ENCODE results near the gene ANLN. TPM values are rescaled to one million over a fixed set of nuclear protein-coding genes. Genes with fewer than 3 reads are reported as not detected.
"Not testable (repeated sequence)": the region's sequence is repeated elsewhere in the genome, so short reads cannot be mapped to it uniquely, and the experiment has no call there.

The ANLN gene
- polyA plus RNA-seq, 3 donors = 0.12 to 1.1 (median 0.25) TPM

DNA sequence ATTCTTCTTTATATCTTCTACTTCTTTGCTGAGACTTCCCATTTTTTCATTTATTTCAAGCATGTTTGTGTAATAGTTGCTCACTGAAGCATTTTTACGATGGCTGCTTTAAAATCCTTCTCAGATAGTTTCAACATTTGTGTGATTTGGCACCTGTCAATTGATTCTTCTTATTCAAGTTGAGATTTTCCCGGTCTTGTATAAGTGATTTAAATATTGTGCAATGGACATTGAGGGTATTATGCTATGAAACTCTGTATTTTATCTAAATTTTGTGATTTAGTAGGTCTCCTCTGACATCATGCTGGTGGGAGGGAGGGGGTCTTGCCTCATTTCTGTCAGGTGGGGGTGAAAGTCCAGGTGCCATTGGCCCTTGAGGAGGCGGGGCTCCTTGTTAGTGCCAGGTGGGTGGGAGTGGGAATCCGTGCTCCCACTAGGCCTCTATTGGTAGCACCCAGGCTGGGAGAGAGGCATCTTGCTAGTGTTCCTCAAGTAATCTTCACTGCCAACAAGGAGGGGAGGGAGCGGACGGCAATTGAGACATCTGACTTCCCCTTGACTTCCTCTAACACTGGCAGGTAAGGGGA, 73.0 kb downstream of the ANLN start:
- peaks cover 0 to 15% (median 9%) of the 10 kb centered on the region in 7 donors for H3K9me3 Mint-ChIP-seq
- no peak for DNase-seq
- peaks cover 4% of the 10 kb centered on the region for H3K4me1 Mint-ChIP-seq
- Histone ChIP-seq H2AFZ (ENCODE audit: insufficient read depth, low read depth, low read length, poor library complexity, severe bottlenecking) (no peak overlapping the region), H3K27ac (ENCODE audit: low read depth in 1 of 2, low read length in 2 of 2) (no peak overlapping the region), H3K36me3 (replicated peaks in 1 of 2; ENCODE audit: control insufficient read depth in 1 of 2, insufficient read depth in 2 of 2, low read length in 2 of 2) (no peaks in the 10 kb centered on the region), H3K4me1 (ENCODE audit: control insufficient read depth in 1 of 2, insufficient read depth in 2 of 2, low read length in 2 of 2) (no peaks in the 10 kb centered on the region), H3K79me2 (ENCODE audit: insufficient read depth, low read length) (no peaks in the 10 kb centered on the region), H3K4me2 (replicated peaks; ENCODE audit: extremely low read depth, low read length, poor library complexity, severe bottlenecking) (no peak overlapping the region), H3K9ac (ENCODE audit: insufficient read depth, low read length, poor library complexity, severe bottlenecking) (no peak overlapping the region), H3K4me3 (replicated peaks in 1 of 3; ENCODE audit: low read depth in 2 of 3, low read length in 3 of 3) (no peak overlapping the region), H3K27me3 (ENCODE audit: control insufficient read depth in 2 of 2, insufficient read depth in 2 of 2, low read length in 2 of 2) (no peaks in the 10 kb centered on the region), H3K9me3 (replicated peaks in 1 of 2; ENCODE audit: control insufficient read depth in 1 of 2, insufficient read depth in 1 of 2, low read length in 2 of 2) (no peaks in the 10 kb centered on the region), H4K20me1 (ENCODE audit: insufficient read depth, low read length) (no peaks in the 10 kb centered on the region)
- H3K4me3 Mint-ChIP-seq = no peak overlapping the region
- H3K36me3 Mint-ChIP-seq = no peaks in the 10 kb centered on the region
- TF ChIP-seq, protein P1, sequence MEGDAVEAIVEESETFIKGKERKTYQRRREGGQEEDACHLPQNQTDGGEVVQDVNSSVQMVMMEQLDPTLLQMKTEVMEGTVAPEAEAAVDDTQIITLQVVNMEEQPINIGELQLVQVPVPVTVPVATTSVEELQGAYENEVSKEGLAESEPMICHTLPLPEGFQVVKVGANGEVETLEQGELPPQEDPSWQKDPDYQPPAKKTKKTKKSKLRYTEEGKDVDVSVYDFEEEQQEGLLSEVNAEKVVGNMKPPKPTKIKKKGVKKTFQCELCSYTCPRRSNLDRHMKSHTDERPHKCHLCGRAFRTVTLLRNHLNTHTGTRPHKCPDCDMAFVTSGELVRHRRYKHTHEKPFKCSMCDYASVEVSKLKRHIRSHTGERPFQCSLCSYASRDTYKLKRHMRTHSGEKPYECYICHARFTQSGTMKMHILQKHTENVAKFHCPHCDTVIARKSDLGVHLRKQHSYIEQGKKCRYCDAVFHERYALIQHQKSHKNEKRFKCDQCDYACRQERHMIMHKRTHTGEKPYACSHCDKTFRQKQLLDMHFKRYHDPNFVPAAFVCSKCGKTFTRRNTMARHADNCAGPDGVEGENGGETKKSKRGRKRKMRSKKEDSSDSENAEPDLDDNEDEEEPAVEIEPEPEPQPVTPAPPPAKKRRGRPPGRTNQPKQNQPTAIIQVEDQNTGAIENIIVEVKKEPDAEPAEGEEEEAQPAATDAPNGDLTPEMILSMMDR (IDR thresholded peaks at IDR 0.05) = no peak
- no peak overlapping the region for H3K27ac Mint-ChIP-seq
- intact Hi-C loops (cut with micrococcal nuclease) = no loop called here
- 100% methylated on average over 1 of the region's 6 CpGs for WGBS (ENCODE audit: insufficient coverage)
- H3K27me3 Mint-ChIP-seq (ENCODE audit: low read depth in 3 of 3) = peaks cover 0 to 4% (median 3%) of the 10 kb centered on the region in 3 donors

DNA sequence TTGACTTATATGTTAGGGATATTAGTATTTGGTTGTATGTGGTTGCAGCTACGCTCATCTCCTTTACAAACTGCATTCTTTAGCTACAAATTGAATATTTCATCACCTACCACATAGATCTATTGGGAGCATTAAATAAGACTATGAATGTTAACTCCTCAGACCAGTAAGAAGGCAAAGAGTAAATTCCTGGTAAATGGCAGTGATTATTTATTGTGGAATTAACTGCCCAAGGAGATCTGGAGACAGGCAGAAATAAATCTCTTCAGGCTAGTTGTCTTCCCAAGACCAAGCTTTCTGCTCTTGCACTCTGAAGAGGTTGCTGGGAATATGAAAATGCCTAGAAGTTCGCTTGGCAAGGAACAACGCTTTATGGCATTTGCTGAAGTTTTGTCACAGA, 74.6 kb downstream of the ANLN start:
- peaks cover 2 to 4% (median 3%) of the 10 kb centered on the region in 3 donors for H3K27me3 Mint-ChIP-seq (ENCODE audit: low read depth in 3 of 3)
- Histone ChIP-seq H2AFZ (ENCODE audit: insufficient read depth, low read depth, low read length, poor library complexity, severe bottlenecking) (no peak overlapping the region), H4K20me1 (ENCODE audit: insufficient read depth, low read length) (no peaks in the 10 kb centered on the region), H3K27me3 (ENCODE audit: control insufficient read depth in 2 of 2, insufficient read depth in 2 of 2, low read length in 2 of 2) (no peaks in the 10 kb centered on the region), H3K4me3 (replicated peaks in 1 of 3; ENCODE audit: low read depth in 2 of 3, low read length in 3 of 3) (no peak overlapping the region), H3K79me2 (ENCODE audit: insufficient read depth, low read length) (no peaks in the 10 kb centered on the region), H3K4me2 (replicated peaks; ENCODE audit: extremely low read depth, low read length, poor library complexity, severe bottlenecking) (no peak overlapping the region), H3K9me3 (replicated peaks in 1 of 2; ENCODE audit: control insufficient read depth in 1 of 2, insufficient read depth in 1 of 2, low read length in 2 of 2) (no peaks in the 10 kb centered on the region), H3K9ac (ENCODE audit: insufficient read depth, low read length, poor library complexity, severe bottlenecking) (no peak overlapping the region), H3K4me1 (ENCODE audit: control insufficient read depth in 1 of 2, insufficient read depth in 2 of 2, low read length in 2 of 2) (no peaks in the 10 kb centered on the region), H3K27ac (ENCODE audit: low read depth in 1 of 2, low read length in 2 of 2) (no peak overlapping the region), H3K36me3 (replicated peaks in 1 of 2; ENCODE audit: control insufficient read depth in 1 of 2, insufficient read depth in 2 of 2, low read length in 2 of 2) (no peaks in the 10 kb centered on the region)
- no peak for DNase-seq
- peaks cover 4% of the 10 kb centered on the region for H3K4me1 Mint-ChIP-seq
- H3K36me3 Mint-ChIP-seq = no peaks in the 10 kb centered on the region
- intact Hi-C loops (cut with micrococcal nuclease) = no loop called here
- WGBS (ENCODE audit: insufficient coverage) = no CpG with 5 or more reads among the region's 3 CpGs
- no peak overlapping the region for H3K4me3 Mint-ChIP-seq
- peaks cover 0 to 15% (median 9%) of the 10 kb centered on the region in 7 donors for H3K9me3 Mint-ChIP-seq
- TF ChIP-seq, protein P1 (IDR thresholded peaks at IDR 0.05) = no peak
- no peak overlapping the region for H3K27ac Mint-ChIP-seq

DNA sequence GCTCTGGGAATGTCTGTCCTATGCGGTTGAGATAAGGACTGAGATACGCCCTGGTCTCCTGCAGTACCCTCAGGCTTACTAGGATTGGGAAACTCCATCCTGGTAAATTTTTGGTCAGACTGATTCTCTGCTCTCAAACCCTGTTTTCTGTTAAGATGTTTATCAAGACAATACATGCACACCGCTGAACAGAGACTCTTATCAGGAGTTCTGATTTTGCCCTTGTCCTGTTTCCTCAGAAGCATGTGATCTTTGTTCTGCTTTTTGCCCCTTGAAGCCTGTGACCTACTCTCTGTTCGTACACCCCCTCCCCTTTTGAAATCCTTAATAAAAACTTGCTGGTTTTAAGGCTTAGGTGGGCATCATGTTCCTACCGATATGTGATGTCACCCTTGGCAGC, 76.3 kb downstream of the ANLN start:
- H3K79me2 ChIP-seq (ENCODE audit: insufficient read depth, low read length); H3K27me3 ChIP-seq (ENCODE audit: control insufficient read depth in 2 of 2, insufficient read depth in 2 of 2, low read length in 2 of 2); H3K4me2 ChIP-seq (replicated peaks; ENCODE audit: extremely low read depth, low read length, poor library complexity, severe bottlenecking); H3K36me3 Mint-ChIP-seq; H3K27me3 Mint-ChIP-seq (ENCODE audit: low read depth in 3 of 3); H3K4me1 ChIP-seq (ENCODE audit: control insufficient read depth in 1 of 2, insufficient read depth in 2 of 2, low read length in 2 of 2); H3K9ac ChIP-seq (ENCODE audit: insufficient read depth, low read length, poor library complexity, severe bottlenecking); H3K36me3 ChIP-seq (replicated peaks in 1 of 2; ENCODE audit: control insufficient read depth in 1 of 2, insufficient read depth in 2 of 2, low read length in 2 of 2); H3K27ac Mint-ChIP-seq; H3K27ac ChIP-seq (ENCODE audit: low read depth in 1 of 2, low read length in 2 of 2); H4K20me1 ChIP-seq (ENCODE audit: insufficient read depth, low read length); intact Hi-C loops (cut with micrococcal nuclease); H3K4me3 ChIP-seq (replicated peaks in 1 of 3; ENCODE audit: low read depth in 2 of 3, low read length in 3 of 3); H3K9me3 ChIP-seq (replicated peaks in 1 of 2; ENCODE audit: control insufficient read depth in 1 of 2, insufficient read depth in 1 of 2, low read length in 2 of 2); DNase-seq; H3K4me3 Mint-ChIP-seq; H3K4me1 Mint-ChIP-seq; H2AFZ ChIP-seq (ENCODE audit: insufficient read depth, low read depth, low read length, poor library complexity, severe bottlenecking): not testable (repeated sequence)
- H3K9me3 Mint-ChIP-seq = peaks cover 0 to 15% (median 9%) of the 10 kb centered on the region in 7 donors
- 80% methylated on average over 1 of the region's 5 CpGs for WGBS (ENCODE audit: insufficient coverage)

All from CD14-positive monocyte (primary cell).